C1 segment of cervical spinal cord (tissue), 14 donors: Measurements from ENCODE around the gene MLLT6.

Experiments
- DNase-seq, 14 donors: peaks; one replicate each; lab custom pipeline; 2025; lab: John Stamatoyannopoulos, UW

The MLLT6 gene

DNA sequence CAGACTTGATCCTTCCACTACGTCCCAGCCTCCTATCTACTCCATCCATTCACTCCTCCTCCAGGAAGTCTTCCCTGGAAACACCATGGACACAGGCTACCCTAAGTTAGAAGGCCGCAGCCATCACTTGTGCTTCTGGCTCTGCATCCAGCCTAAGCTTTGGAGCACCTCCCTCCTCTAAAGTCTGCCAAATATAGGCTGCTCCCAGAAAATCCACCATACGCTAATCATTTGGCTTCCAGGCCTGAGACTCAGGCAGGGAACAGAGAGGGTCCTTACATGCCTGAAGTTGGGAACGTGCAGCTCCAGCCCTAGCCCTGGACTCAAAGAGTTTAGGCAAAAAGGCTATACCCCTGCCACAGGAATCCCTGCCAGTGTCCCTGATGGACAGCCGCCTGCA, 36.4 kb downstream of the MLLT6 start:
- no peak for DNase-seq

GRCh38 chr17:38741921-38742410, 36.9 kb downstream of the MLLT6 start:
- DNase-seq, result peak in 2 of 14 donors; percentile 31 to 54

- DNase-seq, result peak in 2 of 14 donors; percentile 54 to 85
These were observed 37.6 kb downstream of the MLLT6 start for GRCh38 chr17:38742411-38743308.

DNA sequence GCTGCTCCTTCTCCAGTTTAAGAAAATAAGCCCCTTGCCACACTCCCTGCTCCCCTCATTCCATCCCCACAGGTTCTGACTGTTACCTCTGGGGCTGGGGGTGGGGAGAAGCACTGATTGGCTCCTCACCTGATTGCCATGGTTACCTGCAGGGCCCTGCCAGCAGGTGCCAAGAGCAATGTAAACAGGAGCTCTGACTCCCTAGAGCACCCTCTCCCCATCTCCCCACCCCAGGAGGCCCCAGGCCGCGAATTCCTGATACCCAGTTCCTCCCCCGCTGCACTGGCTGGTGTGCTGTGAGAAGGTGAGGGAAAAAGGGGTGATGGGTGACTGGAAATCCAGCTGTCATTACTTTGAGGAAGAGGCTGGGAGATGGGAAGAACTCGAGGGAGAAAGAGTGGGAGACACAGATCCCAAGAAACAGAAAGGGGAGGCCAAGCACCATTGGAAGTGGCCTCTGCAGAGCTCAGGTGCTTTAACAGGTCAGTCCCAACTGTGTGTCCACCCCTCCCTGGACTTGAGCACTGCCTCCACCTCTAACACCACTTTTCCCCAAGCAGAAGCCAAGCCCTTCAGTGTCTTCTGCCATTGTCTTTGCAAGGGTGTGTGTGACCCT, 38.6 kb downstream of the MLLT6 start:
- no peak for DNase-seq

DNA sequence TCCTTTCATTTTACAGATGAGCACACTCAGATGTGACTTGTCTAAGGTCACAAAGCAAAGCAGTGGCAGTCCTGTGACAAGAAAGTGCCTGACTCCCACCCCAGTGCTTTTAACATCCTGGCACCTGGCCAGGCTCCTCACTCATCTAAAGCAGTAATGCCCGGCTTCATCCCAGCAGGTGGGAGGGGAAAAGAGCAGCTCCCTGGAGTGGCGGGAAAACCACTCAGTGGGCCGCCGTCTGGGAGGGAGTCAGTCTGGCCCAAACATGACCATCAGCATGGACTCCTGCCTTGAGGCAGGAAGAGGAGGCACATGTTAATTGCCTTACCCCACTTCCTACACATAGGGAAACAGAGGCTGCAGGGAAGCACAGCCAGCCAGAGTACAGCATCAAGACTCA, 40.5 kb downstream of the MLLT6 start:
- DNase-seq, result no peak

GRCh38 chr17:38746004-38746848, 41.2 kb downstream of the MLLT6 start:
- no peak for DNase-seq

DNA sequence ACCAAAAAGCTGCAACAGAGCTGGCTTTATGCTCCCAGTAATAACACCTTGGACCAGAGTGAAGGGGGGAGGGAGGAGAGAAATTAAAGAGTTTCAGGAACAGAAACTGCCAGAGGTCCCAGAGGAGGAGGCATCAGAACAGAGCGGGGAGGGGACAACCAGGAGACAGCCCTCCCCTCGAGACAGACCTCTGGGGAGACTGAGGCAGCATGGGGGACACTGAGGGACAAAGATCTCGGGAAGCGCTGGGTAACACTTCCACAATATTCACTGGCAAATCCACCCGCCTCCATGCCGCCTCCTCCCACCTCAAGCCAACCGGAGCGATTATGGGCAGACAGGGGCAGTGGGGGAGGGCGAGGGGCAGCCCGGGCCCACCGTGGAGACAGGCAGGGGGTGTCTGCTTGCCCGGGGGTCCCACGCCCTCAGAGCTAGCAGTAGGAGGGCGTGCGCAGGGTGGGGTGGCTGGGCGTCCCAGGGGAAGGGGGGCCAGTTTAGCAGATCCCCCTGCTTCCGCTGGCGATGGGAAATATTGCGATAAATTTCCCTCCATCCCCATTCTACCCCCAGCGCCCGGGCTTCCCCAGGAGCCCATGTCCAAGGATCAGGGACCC, 41.9 kb downstream of the MLLT6 start:
- no peak for DNase-seq

DNA sequence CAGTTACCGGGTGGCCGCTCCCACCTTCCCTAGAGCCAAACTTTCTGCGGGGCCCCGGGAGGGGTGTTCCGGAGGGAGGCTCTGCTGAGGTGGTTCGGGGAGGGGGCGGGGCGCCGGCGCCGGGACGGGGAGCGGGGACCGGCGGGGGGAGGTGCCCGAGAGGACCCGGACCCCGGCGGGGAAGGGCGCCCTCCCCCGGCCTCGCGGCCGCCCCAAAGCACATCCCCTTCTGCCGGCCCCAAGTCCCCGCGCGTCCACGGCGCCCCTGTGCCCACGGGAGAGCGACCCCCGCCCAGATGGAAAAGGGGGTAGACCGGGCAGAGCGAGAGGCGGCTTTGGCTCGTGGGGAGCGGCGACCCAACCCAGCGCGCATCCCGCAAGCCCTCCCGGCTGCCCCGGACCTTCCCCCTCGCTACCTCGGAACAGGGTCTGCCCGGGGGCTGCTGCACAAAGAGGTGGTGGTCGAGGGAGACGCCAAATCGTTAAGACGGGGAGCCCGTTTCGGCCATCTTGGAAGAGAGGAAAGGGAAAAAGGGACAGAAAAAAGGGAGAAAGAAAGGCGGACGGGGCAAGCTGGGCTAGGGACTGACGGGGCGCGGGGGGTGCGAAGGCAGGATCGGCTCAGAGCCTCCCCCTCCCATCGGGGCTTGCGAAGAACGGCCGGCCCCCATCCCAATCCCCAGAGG, 42.5 kb downstream of the MLLT6 start:
- DNase-seq, result no peak

GRCh38 chr17:38748149-38748891, 43.2 kb downstream of the MLLT6 start, which contains the start of gene PCGF2:
TSS of gene PCGF2 (minus strand) at chr17:38748336. CDS start at chr17:38740402, 7,934 bp downstream.
- DNase-seq, result peak in 8 of 14 donors; percentile 10 to 84 (median 37)

DNA sequence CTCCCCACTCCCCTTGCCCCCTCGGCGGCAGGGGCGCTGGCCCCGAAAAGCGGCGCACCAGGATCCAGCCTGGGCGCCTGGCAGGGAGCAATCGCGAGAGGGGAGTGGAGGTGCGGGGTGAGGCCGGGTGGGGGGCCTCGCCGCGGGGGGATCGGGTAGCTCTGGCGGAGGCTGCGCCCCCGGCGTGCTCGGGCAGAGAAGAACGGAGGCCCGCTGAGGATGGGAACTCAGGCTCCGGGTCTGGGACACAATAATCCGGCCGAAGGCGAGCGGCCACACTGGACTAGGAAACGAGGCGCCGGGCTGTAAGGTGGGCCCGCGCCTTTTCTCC, 43.8 kb downstream of the MLLT6 start:
- no peak for DNase-seq

- DNase-seq, result peak in 5 of 14 donors; percentile 30 to 81 (median 48)
These were observed 44.4 kb downstream of the MLLT6 start for GRCh38 chr17:38749223-38750043.

- no peak for DNase-seq
These were observed 44.9 kb downstream of the MLLT6 start for GRCh38 chr17:38750044-38750311.

DNA sequence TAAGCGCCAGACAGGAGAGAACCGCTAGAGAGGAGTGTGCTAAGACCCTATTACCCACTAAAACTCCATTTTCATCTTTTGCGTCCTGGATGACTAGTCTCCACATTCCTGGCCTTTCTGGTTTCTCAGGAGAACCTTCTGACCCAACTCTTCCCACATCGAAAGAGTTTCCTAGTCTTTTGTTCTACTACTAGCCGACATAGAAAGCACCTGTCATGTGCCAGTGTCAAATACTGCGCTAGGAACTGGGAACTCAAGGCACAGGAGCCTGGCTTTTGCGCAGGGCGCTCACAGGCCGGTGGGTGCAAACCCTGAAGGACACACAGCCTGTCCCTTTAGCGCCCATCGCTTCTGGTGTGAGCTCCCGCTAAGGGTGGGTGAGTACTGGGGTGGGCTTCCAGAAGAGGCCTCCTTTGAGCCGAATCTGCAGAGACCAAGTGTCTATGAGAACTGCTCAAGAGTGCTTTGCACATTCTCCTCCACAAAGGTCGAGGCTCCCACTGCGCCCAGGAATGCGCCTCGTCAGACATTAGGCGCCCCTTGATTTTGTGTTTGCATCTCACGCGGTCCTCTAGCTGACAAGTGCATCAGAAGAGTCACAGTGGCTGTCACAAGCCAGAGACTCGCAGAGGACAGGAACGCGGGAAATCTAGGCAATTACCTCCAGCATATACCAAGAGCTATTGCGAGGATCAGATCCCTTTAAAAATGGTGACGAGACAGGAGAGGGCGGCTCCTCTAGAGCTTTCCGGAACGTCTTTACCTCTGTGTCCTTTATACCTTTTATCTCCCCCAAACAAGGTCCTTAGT, 45.4 kb downstream of the MLLT6 start:
- peak in 1 of 14 donors; percentile 73 for DNase-seq

GRCh38 chr17:38751144-38751807, 46.2 kb downstream of the MLLT6 start:
- DNase-seq, result no peak

- DNase-seq, result peak in 11 of 14 donors; percentile 40 to 81 (median 60)
These were observed 46.8 kb downstream of the MLLT6 start for GRCh38 chr17:38751808-38752307.

- DNase-seq, result peak; percentile 81 to 99 (median 96)
These were observed 47.4 kb downstream of the MLLT6 start, which contains the start of gene PSMB3 for GRCh38 chr17:38752308-38753070. TSS of gene PSMB3 (plus strand) at chr17:38752741. CDS start at chr17:38752827, 86 bp downstream.

DNA sequence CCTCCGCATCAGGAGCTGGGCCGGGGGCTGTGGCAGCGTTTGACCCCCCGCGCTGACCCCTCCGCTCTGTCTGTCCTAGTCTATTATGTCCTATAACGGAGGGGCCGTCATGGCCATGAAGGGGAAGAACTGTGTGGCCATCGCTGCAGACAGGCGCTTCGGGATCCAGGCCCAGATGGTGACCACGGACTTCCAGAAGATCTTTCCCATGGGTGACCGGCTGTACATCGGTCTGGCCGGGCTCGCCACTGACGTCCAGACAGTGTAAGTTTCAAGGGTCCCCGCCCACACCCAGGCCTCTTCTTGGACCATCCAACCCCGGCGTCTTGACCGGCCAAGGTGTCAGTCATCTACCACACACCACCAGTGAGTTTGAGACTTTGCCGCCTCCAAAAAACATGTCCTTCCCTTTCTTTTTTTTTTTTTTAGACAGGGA, 48.0 kb downstream of the MLLT6 start:
- DNase-seq, result peak in 1 of 14 donors; percentile 44
